Spinal cord (tissue), 10 donors: ENCODE data around the gene GALNT13. TPM values are rescaled to one million over a fixed set of nuclear protein-coding genes. Genes with fewer than 3 reads are reported as not detected.

Experiments used
- DNase-seq, 6 donors: peaks; one replicate each; pipeline versions ENCODE4 v3.0.0 to v3.0.0-alpha.2; 2013 to 2015; ENCODE audit warnings: low spot score in 6 of 6, low read depth in 4 of 6
- H3K27ac ChIP-seq: one replicate; pipeline ENCODE4 v1.5.1; 2013; ENCODE audit warnings: low read depth, low read length, control low read depth
- H3K27me3 ChIP-seq: one replicate; pipeline ENCODE4 v1.6.1; 2013; ENCODE audit warnings: low read length; ENCODE audit not compliant: control insufficient read depth, insufficient read depth
- H3K36me3 ChIP-seq: one replicate; pipeline ENCODE4 v1.6.1; 2013; ENCODE audit warnings: low read length; ENCODE audit not compliant: control insufficient read depth, insufficient read depth
- H3K4me1 ChIP-seq: one replicate; pipeline ENCODE4 v1.6.1; 2013; ENCODE audit warnings: low read length; ENCODE audit not compliant: control insufficient read depth, insufficient read depth
- H3K4me3 ChIP-seq: one replicate; pipeline ENCODE4 v1.5.1; 2013; ENCODE audit warnings: low read depth, low read length, control low read depth
- H3K9me3 ChIP-seq: one replicate; pipeline ENCODE4 v1.6.1; 2013; ENCODE audit warnings: low read length; ENCODE audit not compliant: control insufficient read depth, insufficient read depth
- WGBS: methylation state at CpG from one replicate; pipeline ENCODE4 v1.1.5; 2013; ENCODE audit warnings: missing lambda C conversion rate; ENCODE audit not compliant: insufficient coverage; 5-methylcytosine and 5-hydroxymethylcytosine counted together
- polyA plus RNA-seq, 2 donors: library from polyadenylated mRNA; unstranded; fragments of 120-200 nt; gene quantifications; one replicate each; pipeline ENCODE4 v1.2.1, GENCODE V29; 2013; ENCODE audit not compliant: insufficient read length in 2 of 2
- total RNA-seq, 2 donors: library from RNA; depleted of rRNA in 1 of 2; stranded (reverse); fragments of 120-200 nt in 1 of 2; fragments of >200 nt in 1 of 2; gene quantifications; one replicate each; pipeline versions ENCODE4 v1.2.3 to v1.2.4, GENCODE V29; 2013 to 2014
- donor health status: healthy.

GALNT13 gene
- total and polyA plus RNA-seq, 4 donors: 21.6 to 55.6 (median 33.7) TPM

DNA sequence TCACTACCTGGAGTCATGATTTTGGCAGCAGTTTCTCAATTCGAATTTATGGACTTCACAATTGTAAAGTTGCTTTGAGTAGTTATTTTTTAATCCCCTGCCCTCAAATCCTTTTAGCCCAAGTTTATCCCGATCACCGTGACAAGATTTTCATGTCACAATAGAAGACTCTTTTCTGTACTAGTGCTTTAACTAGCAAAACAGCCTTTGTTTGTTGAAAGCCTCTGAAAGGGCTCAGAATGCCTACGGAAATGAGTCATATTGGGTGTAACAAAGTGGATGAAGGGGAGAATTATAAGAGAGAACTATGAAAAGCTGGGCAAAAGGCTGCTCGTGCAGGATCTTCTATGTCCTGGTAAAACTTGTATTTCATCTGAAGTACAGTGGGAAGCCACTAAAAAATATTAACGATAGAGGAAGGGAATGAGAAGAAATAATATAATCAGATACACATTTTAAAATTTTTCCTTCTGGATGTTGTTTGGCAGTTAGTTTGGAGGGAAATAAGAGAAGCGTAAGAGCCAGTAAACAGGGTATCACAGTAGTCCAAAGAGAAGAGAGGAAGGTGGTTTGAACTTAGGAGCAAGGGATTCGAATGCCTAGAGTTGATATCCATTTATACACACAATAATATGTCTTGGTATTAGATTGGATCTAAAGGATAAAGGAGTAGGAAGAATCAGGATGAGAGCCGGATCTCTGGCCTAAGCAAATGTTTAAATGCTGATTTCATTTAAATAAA lies 114.9 kb downstream of the GALNT13 start:
- WGBS: 30% methylated on average over 1 of the region's 9 CpGs
- Histone ChIP-seq H3K4me1 (no peaks in the 10 kb centered on the region), H3K27ac (no peak overlapping the region), H3K4me3 (no peak overlapping the region), H3K27me3 (no peaks in the 10 kb centered on the region), H3K36me3 (no peaks in the 10 kb centered on the region), H3K9me3 (no peaks in the 10 kb centered on the region)
- DNase-seq: no peak

GRCh38 chr2:153990771-153991170 lies 119.0 kb downstream of the GALNT13 start:
- no peaks in the 10 kb centered on the region for H3K36me3 ChIP-seq
- H3K4me1 ChIP-seq: no peaks in the 10 kb centered on the region
- H3K27me3 ChIP-seq: no peaks in the 10 kb centered on the region
- peak in 3 of 6 donors; percentile 3 to 42 (median 14) for DNase-seq
- H3K9me3 ChIP-seq: no peaks in the 10 kb centered on the region
- H3K27ac ChIP-seq: no peak overlapping the region
- H3K4me3 ChIP-seq: no peak overlapping the region

GRCh38 chr2:154013514-154013913 lies 141.8 kb downstream of the GALNT13 start:
- H3K36me3 ChIP-seq: peaks cover 3% of the 10 kb centered on the region
- H3K4me3 ChIP-seq: no peak overlapping the region
- DNase-seq: no peak
- no peaks in the 10 kb centered on the region for H3K4me1 ChIP-seq
- H3K27ac ChIP-seq: no peak overlapping the region
- no peaks in the 10 kb centered on the region for H3K27me3 ChIP-seq
- over 99% methylated on average over 17 of the region's 17 CpGs for WGBS
- peaks cover 5% of the 10 kb centered on the region for H3K9me3 ChIP-seq

GRCh38 chr2:154015233-154015632 lies 143.5 kb downstream of the GALNT13 start:
- peaks cover 3% of the 10 kb centered on the region for H3K36me3 ChIP-seq
- H3K4me3 ChIP-seq: no peak overlapping the region
- no peaks in the 10 kb centered on the region for H3K4me1 ChIP-seq
- no CpG with 5 or more reads among the region's 2 CpGs for WGBS
- DNase-seq: no peak
- no peak overlapping the region for H3K27ac ChIP-seq
- no peaks in the 10 kb centered on the region for H3K27me3 ChIP-seq
- no peaks in the 10 kb centered on the region for H3K9me3 ChIP-seq

DNA sequence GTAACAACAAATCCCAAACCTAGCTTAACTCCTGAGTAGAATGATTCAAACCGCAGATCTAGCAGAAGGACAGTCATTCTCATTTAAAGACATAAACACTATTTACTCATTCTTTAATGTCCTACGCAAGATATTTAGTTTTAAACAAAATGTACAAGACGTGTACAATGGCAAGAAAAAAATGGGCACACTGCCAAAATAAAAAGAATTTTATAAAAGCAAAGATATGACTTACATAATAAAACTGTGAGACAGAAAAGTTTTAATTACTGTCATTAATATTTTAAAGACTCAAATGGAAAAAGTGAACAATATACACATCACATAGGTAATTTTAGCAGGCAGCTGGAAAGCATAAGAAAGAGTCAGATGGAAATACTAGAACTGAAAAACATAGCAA lies 157.8 kb downstream of the GALNT13 start:
- H3K9me3 ChIP-seq: no peaks in the 10 kb centered on the region
- no peak for DNase-seq
- H3K27me3 ChIP-seq: no peaks in the 10 kb centered on the region
- H3K4me1 ChIP-seq: no peaks in the 10 kb centered on the region
- H3K4me3 ChIP-seq: no peak overlapping the region
- H3K27ac ChIP-seq: no peak overlapping the region
- H3K36me3 ChIP-seq: no peaks in the 10 kb centered on the region
- WGBS: 80% methylated on average over 1 of the region's 3 CpGs

GRCh38 chr2:154032220-154032619 lies 160.5 kb downstream of the GALNT13 start:
- no CpG with 5 or more reads among the region's 3 CpGs for WGBS
- Histone ChIP-seq H3K4me1 (no peaks in the 10 kb centered on the region), H3K27me3 (no peaks in the 10 kb centered on the region), H3K9me3 (no peaks in the 10 kb centered on the region), H3K4me3 (no peak overlapping the region), H3K36me3 (no peaks in the 10 kb centered on the region), H3K27ac (no peak overlapping the region)
- DNase-seq: no peak

DNA sequence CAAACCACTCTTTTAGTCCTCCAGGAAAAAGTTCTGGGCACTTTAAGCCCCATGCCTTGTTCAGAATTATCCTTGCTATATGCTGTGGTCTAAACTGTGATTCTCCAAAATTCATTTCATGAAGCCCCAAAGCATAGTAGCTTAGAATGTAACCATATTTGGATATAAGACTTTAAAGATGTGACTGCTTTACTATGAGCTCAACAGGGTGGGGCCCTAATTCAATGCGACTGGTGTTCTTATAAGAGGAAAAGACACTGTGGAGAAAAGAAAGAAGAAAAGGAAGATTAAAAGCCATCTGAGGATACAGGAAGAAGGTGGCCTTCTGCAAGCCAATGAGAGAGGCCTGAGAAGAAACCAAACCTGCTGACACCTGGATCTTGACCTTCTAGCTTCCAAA lies 174.8 kb downstream of the GALNT13 start:
- H3K36me3 ChIP-seq: no peaks in the 10 kb centered on the region
- no peaks in the 10 kb centered on the region for H3K9me3 ChIP-seq
- DNase-seq: no peak
- WGBS: 83% methylated on average over 1 of the region's 1 CpG
- H3K4me1 ChIP-seq: no peaks in the 10 kb centered on the region
- no peak overlapping the region for H3K4me3 ChIP-seq
- no peaks in the 10 kb centered on the region for H3K27me3 ChIP-seq
- H3K27ac ChIP-seq: no peak overlapping the region

DNA sequence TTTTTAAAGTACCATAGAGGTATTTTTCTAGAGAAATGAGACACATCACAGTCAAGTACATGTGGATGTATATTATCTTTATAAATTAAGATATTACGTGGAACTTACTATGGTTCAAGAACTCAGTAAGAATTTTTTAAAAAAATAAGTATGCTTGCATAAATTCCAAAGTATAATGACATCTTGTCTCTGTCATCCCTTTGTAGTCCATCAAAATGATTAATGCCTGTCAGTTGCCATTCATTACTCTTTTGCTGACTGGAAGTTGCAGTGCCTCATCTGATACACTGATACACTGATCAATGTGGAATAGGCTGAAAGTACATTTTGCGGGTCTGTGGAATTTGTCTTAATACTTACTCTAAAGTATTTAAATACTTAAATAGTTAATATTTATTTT lies 177.2 kb downstream of the GALNT13 start:
- H3K36me3 ChIP-seq: no peaks in the 10 kb centered on the region
- no peaks in the 10 kb centered on the region for H3K9me3 ChIP-seq
- no peak for DNase-seq
- no peak overlapping the region for H3K27ac ChIP-seq
- WGBS: no CpG with 5 or more reads among the region's 2 CpGs
- no peaks in the 10 kb centered on the region for H3K4me1 ChIP-seq
- H3K4me3 ChIP-seq: no peak overlapping the region
- H3K27me3 ChIP-seq: no peaks in the 10 kb centered on the region

DNA sequence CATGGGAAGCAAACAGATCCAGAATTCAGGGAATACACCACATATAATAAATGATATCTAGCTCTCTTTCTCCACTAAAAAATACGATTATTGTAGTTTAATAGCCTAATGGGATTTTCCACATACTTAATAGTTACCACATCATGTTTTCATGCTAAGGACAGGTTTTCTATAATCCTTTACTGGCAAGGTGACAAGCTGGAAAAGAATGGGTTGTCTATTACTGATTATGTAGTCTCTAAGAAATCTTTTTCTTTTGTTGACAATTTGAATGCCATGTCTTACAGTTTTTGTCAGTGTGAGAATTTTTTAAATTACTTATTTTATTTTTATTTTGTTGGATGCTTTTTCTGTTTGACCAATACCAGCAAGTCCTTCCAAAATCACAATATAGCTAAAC lies 177.8 kb downstream of the GALNT13 start:
- no peaks in the 10 kb centered on the region for H3K9me3 ChIP-seq
- no peak for DNase-seq
- no peak overlapping the region for H3K27ac ChIP-seq
- H3K4me3 ChIP-seq: no peak overlapping the region
- no peaks in the 10 kb centered on the region for H3K36me3 ChIP-seq
- whole genome bisulfite sequencing: no CpG with 5 or more reads among the region's 1 CpG
- no peaks in the 10 kb centered on the region for H3K27me3 ChIP-seq
- H3K4me1 ChIP-seq: no peaks in the 10 kb centered on the region

DNA sequence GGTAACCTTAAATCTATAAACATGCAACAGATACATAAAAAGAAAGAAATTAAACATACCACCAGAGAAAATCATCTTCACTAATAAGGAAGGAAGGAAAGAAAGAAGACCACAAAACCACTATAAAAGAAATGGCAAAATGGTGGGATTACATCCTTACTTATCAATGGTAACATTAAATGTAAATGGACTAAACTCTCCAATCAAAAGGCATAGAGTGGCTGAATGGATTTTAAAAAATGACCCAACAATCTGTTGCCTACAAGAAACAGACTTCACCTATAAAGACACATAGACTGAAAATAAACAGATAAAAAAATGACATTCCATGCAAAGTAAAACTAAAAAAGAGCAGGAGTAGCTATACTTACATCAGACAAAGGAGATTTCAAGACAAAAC lies 195.4 kb downstream of the GALNT13 start:
- no peaks in the 10 kb centered on the region for H3K27me3 ChIP-seq
- no peaks in the 10 kb centered on the region for H3K4me1 ChIP-seq
- H3K9me3 ChIP-seq: peaks cover 2% of the 10 kb centered on the region
- no peak for DNase-seq
- H3K4me3 ChIP-seq: no peak overlapping the region
- H3K36me3 ChIP-seq: no peaks in the 10 kb centered on the region
- H3K27ac ChIP-seq: no peak overlapping the region
